Measurements from ENCODE around the gene HOXB3.

HOXB3 gene

GRCh38 chr17:48553826-48554225 is 36.2 kb downstream of the HOXB3 start:
- Mint-ChIP-seq H3K27me3 (peaks cover 69% of the 10 kb centered on the region), H3K27ac (no peak overlapping the region), H3K4me3 (no peak overlapping the region), H3K36me3 (ENCODE audit: low read depth) (no peaks in the 10 kb centered on the region), H3K9me3 (no peaks in the 10 kb centered on the region), H3K4me1 (ENCODE audit: low read depth) (peaks cover 6% of the 10 kb centered on the region)
- intact Hi-C loops (cut with micrococcal nuclease): no loop called here

GRCh38 chr17:48553190-48553547 is 36.9 kb downstream of the HOXB3 start:
- H3K27me3 Mint-ChIP-seq: peaks cover 69% of the 10 kb centered on the region
- peaks cover 6% of the 10 kb centered on the region for H3K4me1 Mint-ChIP-seq (ENCODE audit: low read depth)
- intact Hi-C loops (cut with micrococcal nuclease): no loop called here

GRCh38 chr17:48552466-48553189 is 37.4 kb downstream of the HOXB3 start:
- H3K9me3 Mint-ChIP-seq: no peaks in the 10 kb centered on the region
- peaks cover 11% of the 10 kb centered on the region for H3K4me1 Mint-ChIP-seq (ENCODE audit: low read depth)
- H3K36me3 Mint-ChIP-seq (ENCODE audit: low read depth): no peaks in the 10 kb centered on the region
- intact Hi-C loops (cut with micrococcal nuclease): no loop called here
- no peak overlapping the region for H3K27ac Mint-ChIP-seq
- H3K4me3 Mint-ChIP-seq: no peak overlapping the region
- H3K27me3 Mint-ChIP-seq: peaks cover 68% of the 10 kb centered on the region

More at GRCh38 chr17:48553190-48553547, 36.9 kb downstream of the HOXB3 start:
- no peak overlapping the region for H3K4me3 Mint-ChIP-seq
- H3K9me3 Mint-ChIP-seq: no peaks in the 10 kb centered on the region
- no peak overlapping the region for H3K27ac Mint-ChIP-seq
- no peaks in the 10 kb centered on the region for H3K36me3 Mint-ChIP-seq (ENCODE audit: low read depth)

GRCh38 chr17:48551596-48552465 is 38.2 kb downstream of the HOXB3 start:
- Mint-ChIP-seq H3K27ac (no peak overlapping the region), H3K27me3 (peaks cover 69% of the 10 kb centered on the region), H3K4me1 (ENCODE audit: low read depth) (peaks cover 12% of the 10 kb centered on the region)

GRCh38 chr17:48551214-48551555 is 38.9 kb downstream of the HOXB3 start:
- H3K27me3 Mint-ChIP-seq: peaks cover 69% of the 10 kb centered on the region
- no peak overlapping the region for H3K27ac Mint-ChIP-seq
- intact Hi-C loops (cut with micrococcal nuclease): no loop called here
- H3K4me3 Mint-ChIP-seq: no peak overlapping the region
- no peaks in the 10 kb centered on the region for H3K9me3 Mint-ChIP-seq
- H3K36me3 Mint-ChIP-seq (ENCODE audit: low read depth): no peaks in the 10 kb centered on the region
- H3K4me1 Mint-ChIP-seq (ENCODE audit: low read depth): peaks cover 17% of the 10 kb centered on the region

More at GRCh38 chr17:48551596-48552465, 38.2 kb downstream of the HOXB3 start:
- intact Hi-C loops (cut with micrococcal nuclease): no loop called here
- H3K4me3 Mint-ChIP-seq: no peak overlapping the region
- no peaks in the 10 kb centered on the region for H3K36me3 Mint-ChIP-seq (ENCODE audit: low read depth)
- H3K9me3 Mint-ChIP-seq: no peaks in the 10 kb centered on the region

GRCh38 chr17:48550502-48551213 is 39.4 kb downstream of the HOXB3 start:
- H3K27me3 Mint-ChIP-seq: peaks cover 69% of the 10 kb centered on the region

GRCh38 chr17:48549914-48550501 is 40.0 kb downstream of the HOXB3 start:
- Mint-ChIP-seq H3K27ac (no peak overlapping the region), H3K9me3 (no peaks in the 10 kb centered on the region), H3K27me3 (peaks cover 71% of the 10 kb centered on the region), H3K4me1 (ENCODE audit: low read depth) (peaks cover 23% of the 10 kb centered on the region), H3K4me3 (no peak overlapping the region), H3K36me3 (ENCODE audit: low read depth) (no peaks in the 10 kb centered on the region)
- intact Hi-C loops (cut with micrococcal nuclease): loop anchor here (10.0 kb wide), 1 partner anchor 55 kb away; no protein-coding TSS in a partner anchor

More at GRCh38 chr17:48550502-48551213, 39.4 kb downstream of the HOXB3 start:
- H3K9me3 Mint-ChIP-seq: no peaks in the 10 kb centered on the region
- intact Hi-C loops (cut with micrococcal nuclease): no loop called here
- no peak overlapping the region for H3K4me3 Mint-ChIP-seq
- peaks cover 22% of the 10 kb centered on the region for H3K4me1 Mint-ChIP-seq (ENCODE audit: low read depth)
- no peaks in the 10 kb centered on the region for H3K36me3 Mint-ChIP-seq (ENCODE audit: low read depth)
- no peak overlapping the region for H3K27ac Mint-ChIP-seq

GRCh38 chr17:48549281-48549630 is 40.8 kb downstream of the HOXB3 start:
- Mint-ChIP-seq H3K4me3 (no peak overlapping the region), H3K36me3 (ENCODE audit: low read depth) (peaks cover under 1% of the 10 kb centered on the region), H3K27me3 (peaks cover 71% of the 10 kb centered on the region), H3K4me1 (ENCODE audit: low read depth) (peaks cover 29% of the 10 kb centered on the region), H3K9me3 (no peaks in the 10 kb centered on the region), H3K27ac (no peak overlapping the region)
- intact Hi-C loops (cut with micrococcal nuclease): loop anchor here (10.0 kb wide), 1 partner anchor 54 kb away; no protein-coding TSS in a partner anchor

GRCh38 chr17:48548523-48549280 is 41.3 kb downstream of the HOXB3 start:
- intact Hi-C loops (cut with micrococcal nuclease): loop anchor here (10.0 kb wide), 1 partner anchor 54 kb away; no protein-coding TSS in a partner anchor
- Mint-ChIP-seq H3K4me3 (peak overlapping the region; percentile 40), H3K9me3 (no peaks in the 10 kb centered on the region), H3K27ac (no peak overlapping the region), H3K36me3 (ENCODE audit: low read depth) (peaks cover 6% of the 10 kb centered on the region), H3K27me3 (peaks cover 74% of the 10 kb centered on the region), H3K4me1 (ENCODE audit: low read depth) (peaks cover 34% of the 10 kb centered on the region)

GRCh38 chr17:48547808-48548522 is 42.1 kb downstream of the HOXB3 start:
- Mint-ChIP-seq H3K36me3 (ENCODE audit: low read depth) (peaks cover 9% of the 10 kb centered on the region), H3K27ac (no peak overlapping the region), H3K9me3 (no peaks in the 10 kb centered on the region), H3K27me3 (peaks cover 72% of the 10 kb centered on the region), H3K4me3 (peak overlapping the region; percentile 40), H3K4me1 (ENCODE audit: low read depth) (peaks cover 39% of the 10 kb centered on the region)
- intact Hi-C loops (cut with micrococcal nuclease): loop anchor here (10.0 kb wide), 1 partner anchor 53 kb away; no protein-coding TSS in a partner anchor

- no peaks in the 10 kb centered on the region for H3K9me3 Mint-ChIP-seq
- H3K4me3 Mint-ChIP-seq: no peak overlapping the region
- H3K4me1 Mint-ChIP-seq (ENCODE audit: low read depth): peaks cover 46% of the 10 kb centered on the region
- peaks cover 10% of the 10 kb centered on the region for H3K36me3 Mint-ChIP-seq (ENCODE audit: low read depth)
- H3K27me3 Mint-ChIP-seq: peaks cover 75% of the 10 kb centered on the region
- no peak overlapping the region for H3K27ac Mint-ChIP-seq
- intact Hi-C loops (cut with micrococcal nuclease): loop anchor here (10.0 kb wide), 1 partner anchor 52 kb away; no protein-coding TSS in a partner anchor
These were observed 42.9 kb downstream of the HOXB3 start for GRCh38 chr17:48546924-48547807.
